Body of pancreas (tissue), 4 donors: ENCODE results near the gene UBTD1.

ENCODE experiments used
- CTCF ChIP-seq, 7 experiments: fragments of 450-650 bp in 4 of 7; fragments of 200-600 bp in 3 of 7; sonication (generic) in 3 of 7; IDR thresholded peaks; one replicate each; pipeline ENCODE4 v1.5.1; 2016 to 2019; ENCODE audit warnings: antibody characterized with exemption in 7 of 7
- POLR2A ChIP-seq, 3 donors: fragments of 450-650 bp; IDR thresholded peaks; one replicate each; pipeline ENCODE4 v1.6.1; 2016; ENCODE audit warnings: antibody characterized with exemption in 3 of 3, mild to moderate bottlenecking in 2 of 3

DNA sequence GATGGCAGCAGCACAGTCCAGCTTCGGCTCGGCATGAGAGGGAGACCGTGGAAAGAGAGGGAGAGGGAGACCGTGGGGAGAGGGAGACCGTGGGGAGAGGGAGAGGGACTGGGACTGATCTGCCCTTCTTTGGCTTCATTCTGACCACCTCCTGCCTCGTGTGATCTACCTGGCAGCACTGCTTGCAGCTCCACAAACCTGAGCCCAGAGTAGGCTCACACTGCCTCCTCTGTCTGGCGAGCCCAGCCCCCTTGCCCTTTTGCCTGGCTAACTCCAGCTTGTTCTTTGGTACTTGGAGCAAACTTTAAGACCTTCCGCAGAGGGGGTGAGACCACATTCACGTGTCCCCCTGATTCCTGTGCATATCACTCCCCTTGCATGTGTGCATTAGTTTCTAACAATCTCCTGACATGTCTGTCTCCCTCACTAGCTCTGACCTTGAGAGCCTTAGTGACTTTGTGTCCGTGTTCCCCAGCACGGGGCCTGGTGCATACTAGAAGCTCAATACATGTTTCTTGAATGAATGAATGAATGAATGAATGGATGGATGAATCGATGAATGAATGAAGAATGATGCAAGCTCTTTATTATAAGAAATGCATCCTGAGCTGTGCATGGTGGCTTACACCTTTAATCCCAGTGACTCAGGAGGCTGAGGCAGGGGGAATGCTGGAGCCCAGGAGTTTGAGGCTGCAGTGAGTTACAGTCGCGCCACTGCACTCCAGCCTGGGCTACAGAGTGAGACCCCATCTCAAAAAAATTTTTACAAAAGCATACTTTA lies 31.2 kb downstream of the UBTD1 start:
- TF ChIP-seq CTCF (IDR thresholded peaks at IDR 0.05), result no peak
- no peak for TF ChIP-seq POLR2A (IDR thresholded peaks at IDR 0.05)
